Liver (tissue), 3 donors: ENCODE measurements around the gene RHOT1.
"Not testable (repeated sequence)": the region's sequence is repeated elsewhere in the genome, so short reads cannot be mapped to it uniquely, and the experiment has no call there.

ENCODE experiments used
- EGR1 ChIP-seq, 2 donors: IDR thresholded peaks; 2 replicates each; pipeline ENCODE4 v1.6.1; 2016 to 2018; ENCODE audit warnings: antibody characterized with exemption in 2 of 2, low read depth in 2 of 2
- FOXA1 ChIP-seq: IDR thresholded peaks from 2 replicates; pipeline ENCODE4 v1.6.1; 2016; ENCODE audit warnings: antibody characterized with exemption
- HNF4A ChIP-seq, 2 donors: conservative IDR thresholded peaks; 2 replicates each; pipeline ENCODE4 v1.6.1; 2016; ENCODE audit warnings: antibody characterized with exemption in 2 of 2, mild to moderate bottlenecking in 2 of 2
- JUND ChIP-seq, 2 donors: IDR thresholded peaks; 2 replicates each; pipeline ENCODE4 v1.6.1; 2016; ENCODE audit warnings: antibody characterized with exemption in 2 of 2
- RAD21 ChIP-seq, 2 donors: IDR thresholded peaks; 2 replicates each; pipeline ENCODE4 v1.6.1; 2016; ENCODE audit warnings: antibody characterized with exemption in 2 of 2, mild to moderate bottlenecking in 2 of 2
- SP1 ChIP-seq: IDR thresholded peaks from 2 replicates; pipeline ENCODE4 v1.6.1; 2018; ENCODE audit warnings: antibody characterized with exemption, mild to moderate bottlenecking
- TAF1 ChIP-seq: conservative IDR thresholded peaks from 2 replicates; pipeline ENCODE4 v1.6.1; 2016; ENCODE audit warnings: antibody characterized with exemption, mild to moderate bottlenecking
- YY1 ChIP-seq: IDR thresholded peaks from 2 replicates; pipeline ENCODE4 v1.6.1; 2016; ENCODE audit warnings: antibody characterized with exemption, mild to moderate bottlenecking
- TF ChIP-seq, protein P1 (sequence below): IDR thresholded peaks from 2 replicates; pipeline ENCODE4 v1.6.1; 2016; ENCODE audit warnings: antibody characterized with exemption, mild to moderate bottlenecking
- TF ChIP-seq, protein P2 (sequence below): fragments of 150-350 bp; IDR thresholded peaks from 2 replicates; pipeline ENCODE4 v1.5.1; 2017; ENCODE audit warnings: improper control_type of control experiment, low read depth, low read length; ENCODE audit not compliant: missing input control
- TF ChIP-seq, protein P3 (sequence below): IDR thresholded peaks from 2 replicates; pipeline ENCODE4 v1.6.1; 2016; ENCODE audit warnings: antibody characterized with exemption
- TF ChIP-seq, protein P4 (sequence below): IDR thresholded peaks from 2 replicates; pipeline ENCODE4 v1.6.1; 2016; ENCODE audit warnings: antibody characterized with exemption
- TF ChIP-seq, protein P5 (sequence below): IDR thresholded peaks from 2 replicates; pipeline ENCODE4 v1.6.1; 2016; ENCODE audit warnings: antibody characterized with exemption
- donor health status: healthy.
- donor health status: healthy.

DNA sequence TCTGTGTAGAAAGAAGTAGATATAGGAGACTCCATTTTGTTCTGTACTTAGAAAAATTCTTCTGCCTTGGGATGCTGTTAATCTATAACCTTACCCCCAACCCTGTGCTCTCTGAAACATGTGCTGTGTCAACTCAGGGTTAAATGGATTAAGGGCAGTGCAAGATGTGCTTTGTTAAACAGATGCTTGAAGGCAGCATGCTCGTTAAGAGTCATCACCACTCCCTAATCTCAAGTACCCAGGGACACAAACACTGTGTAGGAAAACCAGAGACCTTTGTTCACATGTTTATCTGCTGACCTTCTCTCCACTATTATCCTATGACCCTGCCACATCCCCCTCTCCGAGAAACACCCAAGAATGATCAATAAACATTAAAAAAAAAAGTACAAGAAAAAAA lies 38.0 kb downstream of the RHOT1 start:
- TF ChIP-seq, protein P1, sequence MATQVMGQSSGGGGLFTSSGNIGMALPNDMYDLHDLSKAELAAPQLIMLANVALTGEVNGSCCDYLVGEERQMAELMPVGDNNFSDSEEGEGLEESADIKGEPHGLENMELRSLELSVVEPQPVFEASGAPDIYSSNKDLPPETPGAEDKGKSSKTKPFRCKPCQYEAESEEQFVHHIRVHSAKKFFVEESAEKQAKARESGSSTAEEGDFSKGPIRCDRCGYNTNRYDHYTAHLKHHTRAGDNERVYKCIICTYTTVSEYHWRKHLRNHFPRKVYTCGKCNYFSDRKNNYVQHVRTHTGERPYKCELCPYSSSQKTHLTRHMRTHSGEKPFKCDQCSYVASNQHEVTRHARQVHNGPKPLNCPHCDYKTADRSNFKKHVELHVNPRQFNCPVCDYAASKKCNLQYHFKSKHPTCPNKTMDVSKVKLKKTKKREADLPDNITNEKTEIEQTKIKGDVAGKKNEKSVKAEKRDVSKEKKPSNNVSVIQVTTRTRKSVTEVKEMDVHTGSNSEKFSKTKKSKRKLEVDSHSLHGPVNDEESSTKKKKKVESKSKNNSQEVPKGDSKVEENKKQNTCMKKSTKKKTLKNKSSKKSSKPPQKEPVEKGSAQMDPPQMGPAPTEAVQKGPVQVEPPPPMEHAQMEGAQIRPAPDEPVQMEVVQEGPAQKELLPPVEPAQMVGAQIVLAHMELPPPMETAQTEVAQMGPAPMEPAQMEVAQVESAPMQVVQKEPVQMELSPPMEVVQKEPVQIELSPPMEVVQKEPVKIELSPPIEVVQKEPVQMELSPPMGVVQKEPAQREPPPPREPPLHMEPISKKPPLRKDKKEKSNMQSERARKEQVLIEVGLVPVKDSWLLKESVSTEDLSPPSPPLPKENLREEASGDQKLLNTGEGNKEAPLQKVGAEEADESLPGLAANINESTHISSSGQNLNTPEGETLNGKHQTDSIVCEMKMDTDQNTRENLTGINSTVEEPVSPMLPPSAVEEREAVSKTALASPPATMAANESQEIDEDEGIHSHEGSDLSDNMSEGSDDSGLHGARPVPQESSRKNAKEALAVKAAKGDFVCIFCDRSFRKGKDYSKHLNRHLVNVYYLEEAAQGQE = not testable (repeated sequence)
- not testable (repeated sequence) for TF ChIP-seq RAD21 (IDR thresholded peaks at IDR 0.05); TAF1; FOXA1; EGR1 (IDR thresholded peaks at IDR 0.05; ENCODE audit: low read depth in 2 of 2); SP1; HNF4A (conservative IDR thresholded peaks at IDR 0.05); JUND (IDR thresholded peaks at IDR 0.05); YY1
- TF ChIP-seq, protein P2, sequence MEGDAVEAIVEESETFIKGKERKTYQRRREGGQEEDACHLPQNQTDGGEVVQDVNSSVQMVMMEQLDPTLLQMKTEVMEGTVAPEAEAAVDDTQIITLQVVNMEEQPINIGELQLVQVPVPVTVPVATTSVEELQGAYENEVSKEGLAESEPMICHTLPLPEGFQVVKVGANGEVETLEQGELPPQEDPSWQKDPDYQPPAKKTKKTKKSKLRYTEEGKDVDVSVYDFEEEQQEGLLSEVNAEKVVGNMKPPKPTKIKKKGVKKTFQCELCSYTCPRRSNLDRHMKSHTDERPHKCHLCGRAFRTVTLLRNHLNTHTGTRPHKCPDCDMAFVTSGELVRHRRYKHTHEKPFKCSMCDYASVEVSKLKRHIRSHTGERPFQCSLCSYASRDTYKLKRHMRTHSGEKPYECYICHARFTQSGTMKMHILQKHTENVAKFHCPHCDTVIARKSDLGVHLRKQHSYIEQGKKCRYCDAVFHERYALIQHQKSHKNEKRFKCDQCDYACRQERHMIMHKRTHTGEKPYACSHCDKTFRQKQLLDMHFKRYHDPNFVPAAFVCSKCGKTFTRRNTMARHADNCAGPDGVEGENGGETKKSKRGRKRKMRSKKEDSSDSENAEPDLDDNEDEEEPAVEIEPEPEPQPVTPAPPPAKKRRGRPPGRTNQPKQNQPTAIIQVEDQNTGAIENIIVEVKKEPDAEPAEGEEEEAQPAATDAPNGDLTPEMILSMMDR = not testable (repeated sequence)
- TF ChIP-seq, protein P3, sequence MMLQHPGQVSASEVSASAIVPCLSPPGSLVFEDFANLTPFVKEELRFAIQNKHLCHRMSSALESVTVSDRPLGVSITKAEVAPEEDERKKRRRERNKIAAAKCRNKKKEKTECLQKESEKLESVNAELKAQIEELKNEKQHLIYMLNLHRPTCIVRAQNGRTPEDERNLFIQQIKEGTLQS = not testable (repeated sequence)
- TF ChIP-seq, protein P4, sequence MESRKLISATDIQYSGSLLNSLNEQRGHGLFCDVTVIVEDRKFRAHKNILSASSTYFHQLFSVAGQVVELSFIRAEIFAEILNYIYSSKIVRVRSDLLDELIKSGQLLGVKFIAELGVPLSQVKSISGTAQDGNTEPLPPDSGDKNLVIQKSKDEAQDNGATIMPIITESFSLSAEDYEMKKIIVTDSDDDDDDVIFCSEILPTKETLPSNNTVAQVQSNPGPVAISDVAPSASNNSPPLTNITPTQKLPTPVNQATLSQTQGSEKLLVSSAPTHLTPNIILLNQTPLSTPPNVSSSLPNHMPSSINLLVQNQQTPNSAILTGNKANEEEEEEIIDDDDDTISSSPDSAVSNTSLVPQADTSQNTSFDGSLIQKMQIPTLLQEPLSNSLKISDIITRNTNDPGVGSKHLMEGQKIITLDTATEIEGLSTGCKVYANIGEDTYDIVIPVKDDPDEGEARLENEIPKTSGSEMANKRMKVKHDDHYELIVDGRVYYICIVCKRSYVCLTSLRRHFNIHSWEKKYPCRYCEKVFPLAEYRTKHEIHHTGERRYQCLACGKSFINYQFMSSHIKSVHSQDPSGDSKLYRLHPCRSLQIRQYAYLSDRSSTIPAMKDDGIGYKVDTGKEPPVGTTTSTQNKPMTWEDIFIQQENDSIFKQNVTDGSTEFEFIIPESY = not testable (repeated sequence)
- TF ChIP-seq, protein P5, sequence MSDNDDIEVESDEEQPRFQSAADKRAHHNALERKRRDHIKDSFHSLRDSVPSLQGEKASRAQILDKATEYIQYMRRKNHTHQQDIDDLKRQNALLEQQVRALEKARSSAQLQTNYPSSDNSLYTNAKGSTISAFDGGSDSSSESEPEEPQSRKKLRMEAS = not testable (repeated sequence)
